ENCODE data around the gene LRP1-AS. TPM values are rescaled to one million over a fixed set of nuclear protein-coding genes. Genes with fewer than 3 reads are reported as not detected.

LRP1-AS gene
- total RNA-seq, 1 experiment from 2014 or later = not detected

- Histone ChIP-seq H3K27me3 (ENCODE audit: control insufficient read depth, insufficient read depth, low read length) (no peaks in the 10 kb centered on the region), H3K4me1 (ENCODE audit: control insufficient read depth, insufficient read depth, low read length) (no peaks in the 10 kb centered on the region), H3K9me3 (ENCODE audit: control insufficient read depth, insufficient read depth, low read depth, low read length) (no peaks in the 10 kb centered on the region), H3K4me3 (ENCODE audit: low read depth in 2 of 2, low read length in 2 of 2) (no peak overlapping the region), H3K27ac (ENCODE audit: low read length) (no peak overlapping the region), H3K36me3 (ENCODE audit: control insufficient read depth, insufficient read depth, low read length) (no peaks in the 10 kb centered on the region)
- ChIA-PET CTCF (no interaction called here), POLR2A (no interaction called here)
- ATAC-seq (no peak), DNase-seq (ENCODE audit: low read depth, low spot score) (no peak)
- intact Hi-C loops (cut with micrococcal nuclease; ENCODE audit: unreplicated experiment) = no loop called here
- no TSS peak for BruUV-seq (replicated peaks)
- TF ChIP-seq POLR2AphosphoS5 (IDR thresholded peaks at IDR 0.05; ENCODE audit: low read depth, low read length) (no peak), TCF7L2 (IDR thresholded peaks at IDR 0.05; ENCODE audit: low read depth, low read length) (no peak), REST (IDR thresholded peaks at IDR 0.05; ENCODE audit: insufficient read depth in 1 of 2, low read depth in 2 of 2, low read length in 1 of 2) (no peak), CTCF (IDR thresholded peaks at IDR 0.05) (no peak), SIN3A (IDR thresholded peaks at IDR 0.05; ENCODE audit: borderline replicate concordance, insufficient read depth, low read depth, low read length) (no peak)
- in situ Hi-C loops (cut with HindIII; ENCODE audit: low pct_unique_long_range_greater_than_20kb, low sequenced_read_pairs) = no loop called here
Observed at GRCh38 chr12:57191410-57191809, 44.0 kb upstream of the LRP1-AS start.

GRCh38 chr12:57190821-57191220, 43.4 kb upstream of the LRP1-AS start:
- Histone ChIP-seq H3K9me3 (ENCODE audit: control insufficient read depth, insufficient read depth, low read depth, low read length) (no peaks in the 10 kb centered on the region), H3K4me3 (ENCODE audit: low read depth in 2 of 2, low read length in 2 of 2) (no peak overlapping the region), H3K27ac (ENCODE audit: low read length) (no peak overlapping the region), H3K4me1 (ENCODE audit: control insufficient read depth, insufficient read depth, low read length) (no peaks in the 10 kb centered on the region), H3K27me3 (ENCODE audit: control insufficient read depth, insufficient read depth, low read length) (no peaks in the 10 kb centered on the region), H3K36me3 (ENCODE audit: control insufficient read depth, insufficient read depth, low read length) (no peaks in the 10 kb centered on the region)
- DNase-seq (ENCODE audit: low read depth, low spot score) (no peak), ATAC-seq (no peak)
- BruUV-seq (replicated peaks) = no TSS peak
- no peak for TF ChIP-seq POLR2AphosphoS5 (IDR thresholded peaks at IDR 0.05; ENCODE audit: low read depth, low read length)
- TF ChIP-seq REST (IDR thresholded peaks at IDR 0.05; ENCODE audit: insufficient read depth in 1 of 2, low read depth in 2 of 2, low read length in 1 of 2) = no peak
- no peak for TF ChIP-seq SIN3A (IDR thresholded peaks at IDR 0.05; ENCODE audit: borderline replicate concordance, insufficient read depth, low read depth, low read length)
- in situ Hi-C loops (cut with HindIII; ENCODE audit: low pct_unique_long_range_greater_than_20kb, low sequenced_read_pairs) (no loop called here), intact Hi-C loops (cut with micrococcal nuclease; ENCODE audit: unreplicated experiment) (no loop called here)
- POLR2A ChIA-PET = no interaction called here
- CTCF ChIA-PET = no interaction called here
